Urinary bladder (tissue), 4 donors: ENCODE results near the gene CACNA1I. TPM values are rescaled to one million over a fixed set of nuclear protein-coding genes. Genes with fewer than 3 reads are reported as not detected.

Experiments
- DNase-seq: peaks from one replicate; pipeline ENCODE4 v3.0.0-alpha.2; 2015; ENCODE audit errors: extremely low spot score
- H3K27ac ChIP-seq: one replicate; pipeline ENCODE4 v1.5.1; 2013; ENCODE audit warnings: low read depth, mild to moderate bottlenecking, moderate library complexity
- H3K36me3 ChIP-seq: one replicate; pipeline ENCODE4 v1.6.1; 2013; ENCODE audit warnings: mild to moderate bottlenecking, moderate library complexity; ENCODE audit not compliant: insufficient read depth
- H3K4me1 ChIP-seq: one replicate; pipeline ENCODE4 v1.6.1; 2013; ENCODE audit warnings: mild to moderate bottlenecking, moderate library complexity; ENCODE audit not compliant: insufficient read depth
- H3K4me3 ChIP-seq: one replicate; pipeline ENCODE4 v1.5.1; 2013; ENCODE audit warnings: low read depth, low read length
- WGBS: extraction: QIAGEN DNeasy Blood & Tissue Kit; methylation state at CpG from one replicate; pipeline ENCODE4 v1.1.7; 2013; 5-methylcytosine and 5-hydroxymethylcytosine counted together
- polyA plus RNA-seq: library from polyadenylated mRNA; stranded (reverse); fragments of 200-250 nt; gene quantifications from one replicate; pipeline ENCODE4 v1.2.3, GENCODE V29; 2013
- total RNA-seq: library from RNA; depleted of rRNA; stranded (reverse); fragments of >200 nt; gene quantifications from one replicate; pipeline ENCODE4 v1.2.3, GENCODE V29; 2014
- donor health status: healthy with polysubstance abuse.
- donor health status: healthy.

The CACNA1I gene
- total and polyA plus RNA-seq, 2 donors = 0.11 to 0.14 TPM

DNA sequence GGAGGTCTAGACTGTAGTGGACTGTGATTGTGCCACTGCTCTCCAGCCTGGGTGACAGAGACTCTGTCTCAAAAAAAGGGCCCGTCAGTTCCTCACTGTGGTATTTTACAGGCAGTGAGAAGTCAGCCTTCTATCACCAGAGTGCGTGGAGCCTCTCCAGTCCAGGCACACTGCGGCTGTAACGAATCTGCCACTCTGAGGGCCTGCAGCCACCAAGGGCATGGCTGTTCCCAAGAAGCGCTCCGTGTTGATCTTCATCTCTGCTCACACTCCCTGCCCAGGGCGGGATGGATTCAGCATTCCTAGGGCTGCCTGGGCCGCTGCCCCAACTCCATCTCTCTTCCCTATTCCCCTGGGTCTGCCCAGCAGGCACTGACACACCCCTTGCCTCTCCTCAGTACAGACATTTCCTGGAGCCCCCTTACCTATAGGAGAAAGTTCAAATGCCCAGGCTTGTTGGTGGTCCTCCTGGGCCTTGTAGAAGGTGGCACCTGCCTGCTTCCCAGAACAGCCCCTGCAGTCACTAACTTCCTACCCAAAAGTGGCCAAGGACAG, 148.4 kb downstream of the CACNA1I start:
- no peak for DNase-seq
- H3K4me3 ChIP-seq = no peak overlapping the region
- no peak overlapping the region for H3K27ac ChIP-seq
- no peaks in the 10 kb centered on the region for H3K4me1 ChIP-seq
- H3K36me3 ChIP-seq = no peaks in the 10 kb centered on the region
- 88% methylated on average over 8 of the region's 8 CpGs for WGBS

DNA sequence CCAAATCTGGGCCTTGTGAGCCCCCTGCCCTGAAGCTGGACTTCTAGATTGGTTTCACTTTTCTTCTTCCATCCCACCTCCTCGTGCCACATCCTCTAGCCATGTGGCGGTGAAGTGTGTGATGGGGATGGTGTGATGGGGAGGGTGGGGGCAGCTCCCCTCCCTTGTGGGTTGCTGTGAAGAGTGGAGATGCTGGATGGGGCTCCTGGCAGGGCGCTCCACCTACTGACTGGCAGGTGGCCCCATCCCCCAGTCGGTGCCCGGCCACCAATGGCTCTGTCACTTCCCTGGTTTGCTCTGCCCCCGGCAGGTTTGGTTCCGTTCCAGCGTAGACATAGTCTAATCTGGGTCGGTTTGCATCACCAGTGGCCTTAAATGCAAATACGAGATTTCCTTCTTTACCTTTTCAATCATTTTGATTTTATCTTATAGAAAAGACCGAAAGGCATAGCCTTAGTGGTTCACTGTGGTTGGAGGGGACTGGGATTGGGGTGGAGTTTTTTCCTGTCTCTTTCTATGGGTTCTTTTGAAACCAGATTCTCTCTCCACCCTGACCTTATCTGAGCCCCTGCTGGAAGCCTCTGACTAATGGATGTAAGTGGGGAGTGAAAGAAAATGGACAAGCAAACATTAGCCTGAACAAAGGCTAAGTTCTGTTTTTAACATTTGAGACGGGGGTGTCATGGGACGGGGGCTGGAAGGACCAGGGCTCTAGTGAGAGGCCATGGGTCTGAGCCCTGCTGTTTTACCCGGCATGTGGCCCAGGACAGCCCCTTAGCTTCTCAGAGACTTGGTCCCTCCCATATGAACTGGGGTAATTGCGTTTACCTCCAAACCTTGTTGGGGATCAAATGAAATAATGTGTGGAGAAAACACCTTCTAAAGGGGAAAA, 149.3 kb downstream of the CACNA1I start:
- H3K4me1 ChIP-seq = no peaks in the 10 kb centered on the region
- H3K36me3 ChIP-seq = no peaks in the 10 kb centered on the region
- no peak overlapping the region for H3K4me3 ChIP-seq
- no peak for DNase-seq
- 83% methylated on average over 15 of the region's 15 CpGs for WGBS
- H3K27ac ChIP-seq = no peak overlapping the region

DNA sequence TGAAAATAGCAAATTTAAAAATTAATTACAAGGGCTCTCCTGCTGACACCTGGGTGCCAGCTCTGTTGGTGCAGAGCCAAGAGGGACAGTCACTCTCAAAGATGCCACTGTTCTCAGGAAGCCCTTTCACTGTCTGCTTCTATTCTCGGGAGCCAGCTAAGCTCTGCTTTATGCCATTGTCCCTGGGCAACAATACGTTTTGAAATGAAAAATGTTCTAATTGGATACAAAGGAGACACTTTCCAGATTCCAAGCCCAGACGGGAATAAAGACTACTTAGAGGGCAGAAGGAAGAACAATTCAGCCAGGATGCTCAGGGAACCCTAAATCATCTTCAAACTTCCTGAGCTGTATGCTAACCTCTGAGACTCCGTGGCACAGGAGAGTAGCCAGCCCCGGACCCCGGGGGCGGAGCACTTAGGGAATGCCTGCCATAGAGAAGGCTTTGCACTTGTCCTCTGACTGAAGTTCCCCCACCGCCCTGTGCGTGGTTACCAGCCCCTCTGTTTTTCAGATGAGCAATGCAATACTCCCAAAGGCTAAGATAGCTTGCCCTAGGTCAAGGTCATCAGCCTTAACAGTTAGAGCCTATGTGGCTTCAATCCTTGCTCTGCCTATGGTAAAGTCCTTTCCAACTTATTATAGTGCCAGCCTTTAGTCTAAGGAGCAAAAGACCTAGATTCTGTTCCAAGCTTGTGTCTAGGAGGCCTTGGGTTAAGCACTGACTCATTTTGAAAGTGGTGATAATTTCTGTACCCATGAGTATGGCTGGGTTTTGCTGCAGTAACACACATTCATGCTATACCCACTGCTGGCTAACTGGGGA, 150.9 kb downstream of the CACNA1I start:
- WGBS = 55% methylated on average over 9 of the region's 9 CpGs
- Histone ChIP-seq H3K27ac (no peak overlapping the region), H3K4me3 (no peak overlapping the region), H3K36me3 (no peaks in the 10 kb centered on the region), H3K4me1 (no peaks in the 10 kb centered on the region)
- DNase-seq = no peak

DNA sequence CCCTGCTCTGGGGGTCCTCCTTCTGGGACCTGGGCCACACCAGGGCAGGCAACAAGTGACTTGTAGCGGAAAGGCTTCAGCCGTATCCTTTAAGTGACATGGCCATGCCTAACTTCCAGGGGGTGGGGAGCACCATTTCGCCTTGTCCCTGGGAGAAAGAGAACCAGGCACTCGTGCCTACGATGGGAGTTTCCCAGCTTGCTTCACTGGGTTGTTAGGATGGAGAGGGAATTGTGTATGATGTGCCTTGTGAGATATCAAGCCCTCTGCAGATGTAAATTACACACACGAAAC, 151.4 kb downstream of the CACNA1I start:
- Histone ChIP-seq H3K4me1 (no peaks in the 10 kb centered on the region), H3K36me3 (no peaks in the 10 kb centered on the region), H3K4me3 (no peak overlapping the region), H3K27ac (no peak overlapping the region)
- WGBS = 92% methylated on average over 6 of the region's 6 CpGs
- no peak for DNase-seq

DNA sequence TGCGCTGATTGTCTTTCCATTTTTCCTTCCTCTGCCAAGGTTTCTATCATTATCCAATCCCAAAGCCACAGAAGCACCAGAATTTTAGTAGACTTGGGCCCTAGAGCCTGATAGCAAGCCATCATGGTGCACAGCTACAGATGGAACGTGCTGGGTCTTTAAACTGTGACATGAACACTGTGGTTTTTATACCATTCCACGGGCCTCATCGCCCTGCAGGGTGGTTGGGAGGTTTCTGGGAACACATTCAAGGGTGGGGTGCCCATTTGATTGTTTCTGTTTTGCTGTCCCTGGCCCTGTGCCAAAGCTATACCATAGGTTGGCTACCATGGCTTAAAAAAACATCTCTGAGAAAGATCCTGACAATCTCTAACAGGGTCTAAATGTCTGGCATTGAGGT, 151.9 kb downstream of the CACNA1I start:
- H3K4me1 ChIP-seq = no peaks in the 10 kb centered on the region
- H3K27ac ChIP-seq = no peak overlapping the region
- no peaks in the 10 kb centered on the region for H3K36me3 ChIP-seq
- no peak overlapping the region for H3K4me3 ChIP-seq
- 88% methylated on average over 4 of the region's 4 CpGs for WGBS
- DNase-seq = no peak

DNA sequence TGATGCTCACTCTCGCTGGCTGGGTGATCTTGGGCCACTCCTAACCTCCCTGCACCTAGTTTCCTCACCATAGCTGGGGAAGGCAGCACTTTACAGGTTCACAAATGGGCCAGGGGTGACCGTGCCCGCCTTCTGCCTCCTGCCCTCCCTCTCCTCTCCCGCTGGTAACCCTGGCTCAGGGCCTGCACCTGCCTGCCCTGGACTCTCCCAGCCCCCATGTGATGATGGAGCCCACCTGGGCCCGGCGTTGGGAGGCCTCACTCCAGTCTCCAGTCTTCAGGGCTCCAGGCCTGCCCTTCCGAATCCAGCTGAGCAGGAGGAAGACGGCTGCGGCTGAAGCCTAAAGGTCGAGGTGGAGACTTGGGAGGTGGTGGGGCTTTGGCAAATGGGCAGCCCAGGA, 152.9 kb downstream of the CACNA1I start:
- no peak for DNase-seq
- 92% methylated on average over 10 of the region's 10 CpGs for whole genome bisulfite sequencing
- no peaks in the 10 kb centered on the region for H3K4me1 ChIP-seq
- no peaks in the 10 kb centered on the region for H3K36me3 ChIP-seq
- no peak overlapping the region for H3K27ac ChIP-seq
- H3K4me3 ChIP-seq = no peak overlapping the region

DNA sequence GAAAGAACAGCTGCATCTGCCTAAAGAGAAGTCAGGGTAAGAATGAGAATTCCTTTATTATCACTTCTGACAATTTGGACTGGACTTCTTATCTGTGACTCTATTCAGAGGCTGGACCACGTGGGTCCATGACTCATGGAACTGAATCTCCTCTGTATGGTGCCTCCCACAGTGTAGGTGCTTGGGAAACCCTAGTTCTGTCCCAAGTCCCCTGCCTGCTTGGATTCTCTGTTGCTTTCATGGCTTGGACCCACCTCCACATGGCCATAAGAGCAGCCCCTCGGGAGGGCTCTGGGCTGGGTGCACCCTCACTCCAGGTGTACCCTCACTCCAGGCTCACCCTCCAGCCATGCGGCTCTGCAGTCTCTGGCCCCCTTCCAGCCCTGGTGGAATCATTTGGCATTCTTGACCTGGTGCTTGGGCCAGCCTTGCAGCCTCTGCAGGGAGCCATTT, 153.4 kb downstream of the CACNA1I start:
- Histone ChIP-seq H3K4me1 (no peaks in the 10 kb centered on the region), H3K36me3 (no peaks in the 10 kb centered on the region), H3K27ac (no peak overlapping the region), H3K4me3 (no peak overlapping the region)
- DNase-seq = no peak
- WGBS = 65% methylated on average over 3 of the region's 3 CpGs

DNA sequence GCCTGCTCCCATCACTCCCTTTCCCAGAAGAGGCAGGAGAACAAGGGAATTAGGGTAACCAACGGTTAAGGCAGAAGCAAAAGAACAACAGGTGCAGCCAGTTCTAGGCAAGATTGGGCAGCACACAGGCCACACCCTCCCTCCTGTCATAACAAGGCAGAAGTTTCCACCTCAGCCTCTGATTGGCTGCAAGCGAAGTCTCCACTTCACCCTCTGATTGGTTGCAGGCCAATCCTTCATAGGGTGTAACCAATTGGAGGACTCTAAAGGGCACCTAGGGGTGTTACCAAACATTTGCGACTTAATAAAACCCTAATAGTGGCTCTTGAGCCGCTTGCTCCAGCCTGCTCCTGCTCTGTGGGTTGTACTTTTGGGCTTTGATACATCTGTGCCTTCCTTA, 153.8 kb downstream of the CACNA1I start:
- H3K4me1 ChIP-seq = no peaks in the 10 kb centered on the region
- WGBS = 89% methylated on average over 4 of the region's 4 CpGs
- no peaks in the 10 kb centered on the region for H3K36me3 ChIP-seq
- H3K4me3 ChIP-seq = no peak overlapping the region
- no peak for DNase-seq
- H3K27ac ChIP-seq = no peak overlapping the region

DNA sequence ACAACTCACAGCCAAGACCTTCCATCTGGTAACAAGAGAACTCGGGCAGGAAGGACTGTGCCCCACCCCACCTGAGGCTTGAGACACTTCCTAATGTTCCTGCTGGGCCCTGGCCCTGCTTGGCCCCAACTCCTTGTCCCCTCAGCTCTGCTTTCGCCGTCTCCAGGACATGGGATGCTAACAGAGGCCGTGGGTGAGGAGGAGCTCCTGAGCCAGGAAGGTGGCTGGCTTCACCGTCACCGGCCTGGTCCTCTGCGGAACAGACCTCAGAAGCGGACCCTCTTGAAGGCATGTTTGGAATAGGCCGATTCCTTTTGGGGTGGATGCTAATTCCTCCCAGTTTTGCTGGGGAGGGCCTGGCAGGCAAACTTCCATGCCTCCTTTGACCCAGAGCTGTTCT, 154.3 kb downstream of the CACNA1I start:
- DNase-seq = no peak
- no peak overlapping the region for H3K4me3 ChIP-seq
- H3K36me3 ChIP-seq = no peaks in the 10 kb centered on the region
- WGBS = 94% methylated on average over 9 of the region's 9 CpGs
- H3K4me1 ChIP-seq = no peaks in the 10 kb centered on the region
- H3K27ac ChIP-seq = no peak overlapping the region

DNA sequence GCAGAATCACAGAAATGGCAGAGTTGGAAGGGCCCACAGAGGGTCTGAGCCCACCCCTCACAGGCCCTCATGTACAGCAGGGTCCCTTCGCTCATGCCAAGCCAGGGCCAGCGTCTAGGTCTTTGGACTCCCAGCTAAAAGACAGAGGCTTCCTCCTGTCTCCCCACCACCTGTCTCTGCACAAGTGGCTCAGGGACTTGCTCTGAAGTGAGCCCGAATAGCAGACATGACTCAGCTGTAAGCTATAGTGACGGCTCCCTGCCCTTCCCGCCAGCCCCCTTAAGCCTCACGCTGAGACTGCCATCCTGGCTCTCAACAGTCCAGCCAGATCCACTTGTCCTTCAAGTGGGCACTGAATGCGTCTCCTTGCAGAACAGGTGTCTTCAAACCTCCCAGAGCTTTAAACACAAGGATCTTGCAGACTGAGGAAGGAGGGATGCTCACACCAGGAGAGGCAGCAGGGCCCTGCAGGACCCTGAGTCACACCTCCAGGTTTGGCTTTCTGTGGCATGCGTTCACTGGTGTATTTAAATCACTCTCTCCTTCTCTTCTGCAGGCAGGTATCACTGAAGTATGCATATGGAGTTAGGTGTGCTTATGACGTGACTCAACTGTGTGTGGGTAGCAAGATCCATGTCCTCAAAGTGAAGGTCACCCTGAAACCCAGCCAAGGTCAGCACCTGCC, 154.9 kb downstream of the CACNA1I start:
- no peak overlapping the region for H3K4me3 ChIP-seq
- WGBS = 91% methylated on average over 9 of the region's 9 CpGs
- H3K27ac ChIP-seq = no peak overlapping the region
- H3K36me3 ChIP-seq = no peaks in the 10 kb centered on the region
- no peaks in the 10 kb centered on the region for H3K4me1 ChIP-seq
- no peak for DNase-seq

DNA sequence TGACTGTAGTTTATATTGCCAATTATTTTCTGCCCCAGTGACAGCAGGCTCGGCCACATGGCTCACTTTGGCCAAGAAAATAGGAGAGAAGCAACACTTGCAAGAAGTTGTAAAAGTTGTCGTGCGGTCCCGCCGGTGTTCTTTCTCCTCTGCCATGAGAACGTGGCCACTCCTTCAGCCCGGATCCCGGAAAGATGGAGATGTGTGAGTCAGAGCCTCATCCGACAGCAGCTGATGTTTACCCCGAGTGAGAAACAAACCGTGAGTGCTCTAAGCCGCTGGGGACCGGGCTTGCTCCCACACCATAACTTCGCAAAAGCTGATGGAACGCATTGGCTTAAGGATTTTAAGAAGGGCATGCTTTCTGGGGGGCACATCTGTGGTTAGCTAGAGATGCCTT, 157.0 kb downstream of the CACNA1I start:
- Histone ChIP-seq H3K27ac (no peak overlapping the region), H3K4me1 (no peaks in the 10 kb centered on the region), H3K36me3 (no peaks in the 10 kb centered on the region), H3K4me3 (no peak overlapping the region)
- 37% methylated on average over 15 of the region's 15 CpGs for WGBS
- DNase-seq = no peak

DNA sequence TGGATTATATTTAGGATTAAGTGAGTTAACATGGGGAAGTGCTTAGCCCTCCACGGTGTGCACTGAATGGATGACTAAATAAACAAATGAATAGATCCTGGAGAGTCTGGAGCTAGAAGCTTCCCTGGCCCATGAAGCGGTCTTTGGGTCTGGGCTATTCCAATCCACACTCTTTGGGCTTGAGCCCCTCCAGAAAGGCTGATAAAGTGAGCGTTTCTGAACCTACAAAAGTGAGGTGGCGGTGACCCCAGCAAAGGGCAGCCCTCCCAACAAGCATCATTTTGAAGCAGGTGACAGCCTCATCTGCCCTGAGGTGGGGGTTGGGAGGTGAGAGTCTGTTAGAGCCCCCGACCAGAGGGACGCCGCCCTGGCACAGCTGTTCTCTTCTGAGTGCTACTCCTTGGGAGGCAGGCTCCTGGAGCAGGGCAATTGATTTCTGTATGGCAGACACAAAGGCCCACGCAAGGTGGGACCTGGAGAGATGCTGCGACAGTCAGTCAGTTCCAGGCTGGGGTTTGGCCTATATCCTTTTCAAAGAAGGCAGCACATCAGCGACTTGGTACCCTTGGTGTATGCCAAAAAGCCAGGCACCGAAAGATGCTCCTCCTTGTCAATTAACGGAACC, 157.8 kb downstream of the CACNA1I start:
- no peak for DNase-seq
- Histone ChIP-seq H3K27ac (no peak overlapping the region), H3K4me3 (no peak overlapping the region), H3K36me3 (no peaks in the 10 kb centered on the region), H3K4me1 (no peaks in the 10 kb centered on the region)
- 88% methylated on average over 12 of the region's 12 CpGs for WGBS
